ENCODE data around the gene PRRX2. TPM values are rescaled to one million over a fixed set of nuclear protein-coding genes. Genes with fewer than 3 reads are reported as not detected.
A peak's percentile ranks its signal among the peaks of the same experiment; 100 is the strongest.

Gene PRRX2
- total and polyA plus RNA-seq, 9 of the 15 experiments (the other 6 are each of a cell fraction or from before 2014, with no cell fraction given), result 0.21 TPM; not detected in 8

DNA sequence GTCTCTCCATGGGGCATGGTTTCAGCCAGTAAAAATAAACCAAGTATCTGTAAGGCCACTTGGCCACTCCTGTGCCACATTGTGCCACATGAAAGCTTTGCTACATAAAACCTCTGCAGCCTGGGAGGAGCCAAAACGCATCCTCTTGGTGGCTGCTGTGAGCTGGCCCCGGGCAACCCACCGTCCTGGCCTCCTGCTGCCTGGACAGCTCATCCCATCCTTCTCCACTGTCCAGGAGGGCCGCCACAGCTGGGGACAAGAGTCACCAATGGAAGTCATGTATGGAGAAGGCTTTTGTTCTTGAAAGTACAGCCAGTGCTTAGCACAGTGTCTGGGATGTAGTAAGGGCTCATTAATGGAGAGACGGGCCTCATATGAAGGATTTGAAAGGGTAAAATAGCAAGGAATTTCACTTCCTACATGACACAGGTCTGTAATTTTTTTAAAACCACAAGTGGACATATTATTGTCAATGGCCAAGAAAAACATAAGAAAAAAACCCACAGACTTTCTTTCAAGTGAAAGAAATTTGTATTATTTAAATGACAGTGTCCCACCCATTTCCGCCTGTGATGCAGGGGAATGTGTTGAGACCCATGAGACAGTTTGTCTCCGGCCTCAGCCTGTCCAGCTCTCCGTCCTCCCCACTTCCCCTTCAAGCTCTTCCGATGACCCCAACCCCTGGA, 80.8 kb downstream of the PRRX2 start:
- no peaks in the 10 kb centered on the region for H3K79me2 ChIP-seq (ENCODE audit: control insufficient read depth, insufficient read depth, low read length)
- POLR2A ChIA-PET, result no interaction called here
- CTCF ChIA-PET (ENCODE audit: low intra/inter-chr PET ratio), result no interaction called here

DNA sequence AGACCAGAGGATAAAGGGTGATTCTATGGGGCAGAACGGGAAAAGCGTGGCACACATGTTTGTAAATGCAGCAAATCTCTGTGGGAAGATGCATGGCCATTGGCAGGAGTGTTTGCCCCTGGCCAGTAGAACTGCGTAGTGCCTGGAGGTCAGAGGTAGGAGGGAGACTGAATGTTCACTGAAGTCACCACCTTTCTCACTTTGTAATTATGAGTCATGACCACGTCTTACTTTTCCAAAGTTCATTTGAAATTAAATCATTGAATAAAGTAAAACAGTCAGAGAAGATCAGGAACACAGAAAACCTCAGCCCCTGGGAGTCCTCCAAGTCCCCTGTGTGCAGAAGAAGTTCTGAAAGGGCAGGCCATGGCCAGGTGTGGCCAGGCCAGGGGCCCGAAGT, 82.8 kb downstream of the PRRX2 start:
- Histone ChIP-seq H3K27me3 (ENCODE audit: control insufficient read depth in 2 of 2, insufficient read depth in 2 of 2, low read length in 2 of 2) (peaks cover 32 to 71% of the 10 kb centered on the region in 2 experiments; a peak in 4 of 5 replicates), H3K9me1 (ENCODE audit: control insufficient read depth, insufficient read depth, low read length) (no peaks in the 10 kb centered on the region), H3K9ac (ENCODE audit: insufficient read depth in 1 of 2, low read depth in 2 of 2, low read length in 2 of 2) (no peak overlapping the region), H2AFZ (ENCODE audit: low read depth, low read length) (no peak overlapping the region), H3K4me1 (replicated peaks in 1 of 2; ENCODE audit: control insufficient read depth in 2 of 2, insufficient read depth in 2 of 2, low read length in 2 of 2) (peaks cover 13 to 20% of the 10 kb centered on the region in 2 experiments), H3K4me3 (no peak overlapping the region), H3K27ac (ENCODE audit: extremely low read depth, low read depth, low read length) (no peak overlapping the region), H3K9me3 (replicated peaks; ENCODE audit: control insufficient read depth, insufficient read depth, low read depth, low read length) (no peaks in the 10 kb centered on the region), H3K36me3 (ENCODE audit: control insufficient read depth, insufficient read depth, low read length) (no peaks in the 10 kb centered on the region), H3K4me2 (ENCODE audit: insufficient read depth, low read length) (no peak overlapping the region), H4K20me1 (replicated peaks; ENCODE audit: control insufficient read depth, insufficient read depth, low read length) (no peaks in the 10 kb centered on the region), H3K79me2 (ENCODE audit: control insufficient read depth, insufficient read depth, low read length) (no peaks in the 10 kb centered on the region)
- POLR2A ChIA-PET, result interaction anchor here (0.8 to 1.4 kb wide), 2 partner anchors 9 to 22 kb away, joined by 3 to 5 read pairs; no protein-coding TSS in a partner anchor
- in situ Hi-C loops (cut with MboI) (no loop called here), intact Hi-C loops (cut with micrococcal nuclease) (no loop called here)
- BruUV-seq (replicated peaks), result no TSS peak
- FAIRE-seq (no peak), ATAC-seq (no peak), DNase-seq (ENCODE audit: extremely low read depth in 1 of 4, low spot score in 3 of 4) (no peak)
- WGBS (ENCODE audit: insufficient coverage, low coverage, missing lambda C conversion rate), result 20% methylated on average over 5 of the region's 5 CpGs
- TF ChIP-seq IRF2 (CRISPR knock-in tag; IDR thresholded peaks at IDR 0.05), result no peak
- TF ChIP-seq, protein P1, sequence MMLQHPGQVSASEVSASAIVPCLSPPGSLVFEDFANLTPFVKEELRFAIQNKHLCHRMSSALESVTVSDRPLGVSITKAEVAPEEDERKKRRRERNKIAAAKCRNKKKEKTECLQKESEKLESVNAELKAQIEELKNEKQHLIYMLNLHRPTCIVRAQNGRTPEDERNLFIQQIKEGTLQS (IDR thresholded peaks at IDR 0.05), result peak; percentile 33; the same call in 1 of the 2 replicates
- TF ChIP-seq, protein P1 (CRISPR knock-in tag; conservative IDR thresholded peaks at IDR 0.05), result no peak
- TF ChIP-seq KLF10 (CRISPR knock-in tag; IDR thresholded peaks at IDR 0.05), result no peak
- TF ChIP-seq NCOR1 (IDR thresholded peaks at IDR 0.05), result no peak
- CTCF ChIA-PET (ENCODE audit: low intra/inter-chr PET ratio), result no interaction called here

More for the DNA sequence above, 80.8 kb downstream of the PRRX2 start:
- WGBS (ENCODE audit: insufficient coverage, low coverage, missing lambda C conversion rate), result 18% methylated on average over 9 of the region's 9 CpGs
- Histone ChIP-seq H3K9ac (ENCODE audit: insufficient read depth in 1 of 2, low read depth in 2 of 2, low read length in 2 of 2) (no peak overlapping the region), H3K27ac (ENCODE audit: extremely low read depth, low read depth, low read length) (no peak overlapping the region), H3K4me3 (no peak overlapping the region), H4K20me1 (replicated peaks; ENCODE audit: control insufficient read depth, insufficient read depth, low read length) (no peaks in the 10 kb centered on the region), H2AFZ (ENCODE audit: low read depth, low read length) (no peak overlapping the region), H3K27me3 (ENCODE audit: control insufficient read depth in 2 of 2, insufficient read depth in 2 of 2, low read length in 2 of 2) (peaks cover 16 to 55% of the 10 kb centered on the region in 2 experiments; a peak in 4 of 5 replicates), H3K9me1 (ENCODE audit: control insufficient read depth, insufficient read depth, low read length) (no peaks in the 10 kb centered on the region), H3K4me2 (ENCODE audit: insufficient read depth, low read length) (no peak overlapping the region), H3K9me3 (replicated peaks; ENCODE audit: control insufficient read depth, insufficient read depth, low read depth, low read length) (no peaks in the 10 kb centered on the region), H3K36me3 (ENCODE audit: control insufficient read depth, insufficient read depth, low read length) (no peaks in the 10 kb centered on the region), H3K4me1 (replicated peaks in 1 of 2; ENCODE audit: control insufficient read depth in 2 of 2, insufficient read depth in 2 of 2, low read length in 2 of 2) (peaks cover 10 to 12% of the 10 kb centered on the region in 2 experiments)
- intact Hi-C loops (cut with micrococcal nuclease) (no loop called here), in situ Hi-C loops (cut with MboI) (no loop called here)
- ATAC-seq, result no peak; the same call in 2 of the 3 replicates
- TF ChIP-seq ZNF263 (CRISPR knock-in tag; IDR thresholded peaks at IDR 0.05; ENCODE audit: borderline replicate concordance) (peak; percentile 89), ARNT (IDR thresholded peaks at IDR 0.05) (no peak), FOXK1 (CRISPR knock-in tag; IDR thresholded peaks at IDR 0.05; ENCODE audit: borderline replicate concordance) (no peak), ZNF146 (CRISPR knock-in tag; IDR thresholded peaks at IDR 0.05; ENCODE audit: unreplicated experiment) (no peak), GTF2E2 (tag; IDR thresholded peaks at IDR 0.05) (no peak)
- no peak for FAIRE-seq
- BruUV-seq (replicated peaks), result no TSS peak
- DNase-seq (ENCODE audit: extremely low read depth in 1 of 4, low spot score in 3 of 4), result no peak

Data from K562 (cell line).